NK-92 (cell line): Measurements from ENCODE around the gene NRG2.

Experiments used
- DNase-seq: peaks from one replicate; lab custom pipeline; 2025; ENCODE audit not compliant: unreplicated experiment; lab: John Stamatoyannopoulos, UW

NRG2 gene

DNA sequence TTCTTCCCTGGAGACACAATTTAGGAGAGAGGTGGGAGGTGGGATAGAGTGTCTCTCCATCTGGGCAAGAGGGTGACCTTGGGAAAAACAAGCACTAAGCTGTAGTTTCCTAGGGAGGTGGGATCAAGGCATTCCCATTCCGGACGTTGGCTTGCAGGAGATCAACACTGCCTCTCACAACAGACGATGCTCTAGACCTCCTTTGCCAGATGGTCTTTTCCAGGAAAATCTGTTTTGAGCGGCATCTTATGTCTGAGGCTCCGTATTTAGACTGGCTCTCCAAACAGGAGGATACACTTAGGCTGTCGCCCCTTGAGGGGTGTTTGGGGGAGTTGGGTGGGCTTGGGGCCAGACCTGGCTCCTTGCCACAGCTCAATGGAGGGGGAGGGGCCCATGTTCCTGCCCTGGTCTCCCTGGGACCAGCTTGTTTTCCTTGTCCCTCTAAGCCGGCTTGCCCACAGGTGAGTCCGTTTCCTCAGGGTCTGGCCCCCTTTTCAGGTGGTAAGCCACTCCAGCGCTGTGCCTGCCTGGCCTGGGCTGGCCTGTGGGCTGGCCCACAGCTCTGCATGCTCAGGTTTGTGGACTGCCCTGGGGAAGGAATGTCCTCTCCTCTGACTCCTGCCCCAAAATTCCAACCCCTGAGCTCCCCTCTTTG is 245.1 kb downstream of the NRG2 start:
- no peak for DNase-seq

DNA sequence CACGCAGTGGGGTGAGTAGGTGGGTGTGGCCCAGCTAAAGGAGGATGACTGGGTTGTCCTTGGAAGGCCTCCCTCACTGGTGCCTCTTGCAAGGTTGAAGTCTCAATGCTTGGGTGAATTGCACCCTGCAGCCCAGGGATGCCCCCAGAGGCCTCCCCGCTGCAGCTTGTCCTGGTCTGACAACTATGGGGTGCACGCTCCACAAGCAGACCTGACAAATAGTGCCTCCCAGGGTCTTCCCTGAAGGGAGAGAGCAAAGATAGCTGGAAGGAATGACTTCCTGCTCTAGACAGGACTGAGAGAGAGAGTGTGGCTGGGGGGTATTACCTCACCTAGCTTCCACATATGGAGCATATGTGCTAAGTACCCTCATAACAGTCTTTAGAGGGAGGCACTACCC is 245.8 kb downstream of the NRG2 start:
- no peak for DNase-seq
